ENCODE data around the gene AUTS2.
A peak's percentile ranks its signal among the peaks of the same experiment; 100 is the strongest.

The AUTS2 gene

GRCh38 chr7:69843653-69844052 is 245.4 kb downstream of the AUTS2 start:
- TF ChIP-seq CTCF (IDR thresholded peaks at IDR 0.05; ENCODE audit: low read length) (no peak), EZH2 (IDR thresholded peaks at IDR 0.05; ENCODE audit: borderline replicate concordance, low read length) (no peak)
- H3K79me2 ChIP-seq (ENCODE audit: insufficient read depth, low read length), result peaks cover 75% of the 10 kb centered on the region
- peak overlapping the region; percentile 8; the same call in 1 of the 2 replicates for H3K4me2 ChIP-seq (ENCODE audit: low read length)
- H3K4me1 ChIP-seq (ENCODE audit: insufficient read depth, low read length, severe bottlenecking), result peaks cover 82% of the 10 kb centered on the region
- H3K9me2 ChIP-seq (ENCODE audit: low read depth, low read length), result no peaks in the 10 kb centered on the region
- H3K9me3 ChIP-seq (ENCODE audit: low read length), result no peaks in the 10 kb centered on the region
- H4K20me1 ChIP-seq (ENCODE audit: insufficient read depth, low read length), result no peaks in the 10 kb centered on the region
- H3K9ac ChIP-seq (ENCODE audit: low read length), result no peak overlapping the region
- H3F3A ChIP-seq (ENCODE audit: insufficient read depth, low read length), result no peaks in the 10 kb centered on the region
- H3K4me3 ChIP-seq (ENCODE audit: low read depth, low read length, poor library complexity, severe bottlenecking), result no peak overlapping the region
- peak overlapping the region; percentile 20 for H3K27ac ChIP-seq (ENCODE audit: low read depth, low read length, poor library complexity, severe bottlenecking)
- H3K27me3 ChIP-seq (ENCODE audit: insufficient read depth, low read length), result no peaks in the 10 kb centered on the region
- H2AFZ ChIP-seq (ENCODE audit: low read length), result no peak overlapping the region
- no peaks in the 10 kb centered on the region for H3K36me3 ChIP-seq (ENCODE audit: insufficient read depth, low read length)

- H3K4me2 ChIP-seq (ENCODE audit: low read length), result peak overlapping the region; percentile 8; the same call in 1 of the 2 replicates
- H3K27me3 ChIP-seq (ENCODE audit: insufficient read depth, low read length), result no peaks in the 10 kb centered on the region
- no peaks in the 10 kb centered on the region for H3F3A ChIP-seq (ENCODE audit: insufficient read depth, low read length)
- no peaks in the 10 kb centered on the region for H3K36me3 ChIP-seq (ENCODE audit: insufficient read depth, low read length)
- H3K9ac ChIP-seq (ENCODE audit: low read length), result no peak overlapping the region
- no peaks in the 10 kb centered on the region for H3K9me3 ChIP-seq (ENCODE audit: low read length)
- peak overlapping the region; percentile 20 for H3K27ac ChIP-seq (ENCODE audit: low read depth, low read length, poor library complexity, severe bottlenecking)
- H3K9me2 ChIP-seq (ENCODE audit: low read depth, low read length), result no peaks in the 10 kb centered on the region
- peaks cover 77% of the 10 kb centered on the region for H3K4me1 ChIP-seq (ENCODE audit: insufficient read depth, low read length, severe bottlenecking)
- TF ChIP-seq CTCF (IDR thresholded peaks at IDR 0.05; ENCODE audit: low read length), result no peak
- no peak for TF ChIP-seq EZH2 (IDR thresholded peaks at IDR 0.05; ENCODE audit: borderline replicate concordance, low read length)
- no peak overlapping the region for H3K4me3 ChIP-seq (ENCODE audit: low read depth, low read length, poor library complexity, severe bottlenecking)
- H4K20me1 ChIP-seq (ENCODE audit: insufficient read depth, low read length), result no peaks in the 10 kb centered on the region
- no peak overlapping the region for H2AFZ ChIP-seq (ENCODE audit: low read length)
- H3K79me2 ChIP-seq (ENCODE audit: insufficient read depth, low read length), result peaks cover 75% of the 10 kb centered on the region
These were observed 246.1 kb downstream of the AUTS2 start for GRCh38 chr7:69844264-69844868.

- peaks cover 62% of the 10 kb centered on the region for H3K4me1 ChIP-seq (ENCODE audit: insufficient read depth, low read length, severe bottlenecking)
- H3K9me2 ChIP-seq (ENCODE audit: low read depth, low read length), result no peaks in the 10 kb centered on the region
- H4K20me1 ChIP-seq (ENCODE audit: insufficient read depth, low read length), result no peaks in the 10 kb centered on the region
- no peaks in the 10 kb centered on the region for H3K27me3 ChIP-seq (ENCODE audit: insufficient read depth, low read length)
- H2AFZ ChIP-seq (ENCODE audit: low read length), result no peak overlapping the region
- peak overlapping the region; percentile 18 for H3K27ac ChIP-seq (ENCODE audit: low read depth, low read length, poor library complexity, severe bottlenecking)
- H3F3A ChIP-seq (ENCODE audit: insufficient read depth, low read length), result no peaks in the 10 kb centered on the region
- no peak for TF ChIP-seq EZH2 (IDR thresholded peaks at IDR 0.05; ENCODE audit: borderline replicate concordance, low read length)
- TF ChIP-seq CTCF (IDR thresholded peaks at IDR 0.05; ENCODE audit: low read length), result no peak
- peaks cover 78% of the 10 kb centered on the region for H3K79me2 ChIP-seq (ENCODE audit: insufficient read depth, low read length)
- H3K4me3 ChIP-seq (ENCODE audit: low read depth, low read length, poor library complexity, severe bottlenecking), result no peak overlapping the region
- no peaks in the 10 kb centered on the region for H3K9me3 ChIP-seq (ENCODE audit: low read length)
- H3K4me2 ChIP-seq (ENCODE audit: low read length), result no peak overlapping the region; the same call in 1 of the 2 replicates
- no peaks in the 10 kb centered on the region for H3K36me3 ChIP-seq (ENCODE audit: insufficient read depth, low read length)
- no peak overlapping the region for H3K9ac ChIP-seq (ENCODE audit: low read length)
These were observed 247.6 kb downstream of the AUTS2 start for GRCh38 chr7:69845721-69846495.

Measured in OCI-LY1 (cell line).